Thoracic aorta (tissue), 2 donors: ENCODE measurements around the gene MRM3. TPM values are rescaled to one million over a fixed set of nuclear protein-coding genes. Genes with fewer than 3 reads are reported as not detected.
"Not testable (repeated sequence)": the region's sequence is repeated elsewhere in the genome, so short reads cannot be mapped to it uniquely, and the experiment has no call there.

Experiments
- ATAC-seq: fragments of 150-250 bp; one replicate; pipeline ENCODE4 v1.8.0; 2017; ENCODE audit warnings: low read depth; ENCODE audit not compliant: insufficient number of reproducible peaks, low FRiP score
- DNase-seq: peaks from one replicate; pipeline ENCODE4 v3.0.0-alpha.2; 2020; ENCODE audit warnings: low spot score
- H3K27ac ChIP-seq, 2 donors: fragments of 200-600 bp; sonication (generic); 1 replicate in 1 of 2; 2 replicates in 1 of 2; pipeline ENCODE4 v1.5.1; 2016; ENCODE audit warnings: mild to moderate bottlenecking in 2 of 2, moderate library complexity in 2 of 2
- H3K27me3 ChIP-seq: fragments of 200-600 bp; sonication (generic); replicated peaks from 2 replicates; pipeline ENCODE4 v1.6.0; 2016; ENCODE audit warnings: mild to moderate bottlenecking; ENCODE audit not compliant: insufficient read depth
- H3K36me3 ChIP-seq: fragments of 200-600 bp; sonication (generic); one replicate; pipeline ENCODE4 v1.5.1; 2016
- H3K4me1 ChIP-seq, 2 donors: fragments of 200-600 bp; sonication (generic); 1 replicate in 1 of 2; 2 replicates in 1 of 2; pipeline versions ENCODE4 v1.5.1 to v1.6.0; 2016; ENCODE audit warnings: low read depth in 2 of 2, mild to moderate bottlenecking in 1 of 2; ENCODE audit not compliant: control insufficient read depth in 1 of 2
- H3K4me3 ChIP-seq: fragments of 200-600 bp; sonication (generic); 2 replicates; pipeline ENCODE4 v1.5.1; 2016; ENCODE audit warnings: mild to moderate bottlenecking
- H3K9me3 ChIP-seq: fragments of 200-600 bp; sonication (generic); 2 replicates; pipeline ENCODE4 v1.5.1; 2016
- total RNA-seq, 2 donors: library from RNA; depleted of rRNA; stranded (reverse); fragments of >200 nt; gene quantifications; one replicate each; pipeline versions ENCODE4 v1.1.0 to v1.2.3, GENCODE V29; 2016
- TF ChIP-seq, protein P1 (sequence below): fragments of 200-600 bp; sonication (generic); IDR thresholded peaks from one replicate; pipeline ENCODE4 v1.5.1; 2019; ENCODE audit warnings: antibody characterized with exemption

MRM3 gene
- total RNA-seq, 2 donors from 2014 or later, result 5.7 to 10.5 TPM

GRCh38 chr17:752002-752619 lies 30.0 kb upstream of the MRM3 start, which contains the start of gene GEMIN4:
GEMIN4 (minus strand) TSS chr17:752264; CDS start chr17:752142, 122 bp downstream.
- peak; percentile 70 for DNase-seq

DNA sequence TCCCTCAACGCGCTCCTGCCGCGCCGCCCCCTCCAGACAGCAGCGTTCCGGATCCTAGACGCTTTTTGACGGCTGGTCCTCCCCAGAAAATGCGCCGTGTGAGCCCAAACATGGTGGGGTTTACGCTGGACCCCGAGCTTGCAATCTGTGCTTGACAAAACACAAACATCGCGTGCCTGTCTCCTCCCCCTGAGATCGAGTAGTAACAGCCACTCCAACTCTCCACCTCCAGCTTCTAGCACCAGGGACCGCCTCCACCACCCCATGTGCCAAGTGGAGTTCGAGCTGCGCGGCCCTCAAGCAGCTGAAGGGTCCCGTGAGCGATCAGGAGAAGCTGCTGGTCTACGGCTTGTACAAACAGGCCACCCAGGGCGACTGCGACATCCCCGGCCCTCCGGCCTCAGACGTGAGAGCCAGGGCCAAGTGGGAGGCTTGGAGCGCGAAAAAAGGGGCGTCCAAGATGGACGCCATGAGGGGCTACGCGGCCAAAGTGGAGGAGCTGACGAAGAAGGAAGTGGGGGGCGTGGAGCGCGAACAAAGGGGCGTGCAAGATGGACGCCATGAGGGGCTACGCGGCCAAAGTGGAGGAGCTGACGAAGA lies 29.4 kb upstream of the MRM3 start:
- DNase-seq, result peak; percentile 46
- Histone ChIP-seq H3K27ac (peak overlapping the region; percentile 90 to 93), H3K4me1 (peaks cover 10 to 32% of the 10 kb centered on the region in 2 donors), H3K9me3 (no peaks in the 10 kb centered on the region), H3K27me3 (no peaks in the 10 kb centered on the region), H3K4me3 (peak overlapping the region; percentile 79), H3K36me3 (no peaks in the 10 kb centered on the region)
- TF ChIP-seq, protein P1, sequence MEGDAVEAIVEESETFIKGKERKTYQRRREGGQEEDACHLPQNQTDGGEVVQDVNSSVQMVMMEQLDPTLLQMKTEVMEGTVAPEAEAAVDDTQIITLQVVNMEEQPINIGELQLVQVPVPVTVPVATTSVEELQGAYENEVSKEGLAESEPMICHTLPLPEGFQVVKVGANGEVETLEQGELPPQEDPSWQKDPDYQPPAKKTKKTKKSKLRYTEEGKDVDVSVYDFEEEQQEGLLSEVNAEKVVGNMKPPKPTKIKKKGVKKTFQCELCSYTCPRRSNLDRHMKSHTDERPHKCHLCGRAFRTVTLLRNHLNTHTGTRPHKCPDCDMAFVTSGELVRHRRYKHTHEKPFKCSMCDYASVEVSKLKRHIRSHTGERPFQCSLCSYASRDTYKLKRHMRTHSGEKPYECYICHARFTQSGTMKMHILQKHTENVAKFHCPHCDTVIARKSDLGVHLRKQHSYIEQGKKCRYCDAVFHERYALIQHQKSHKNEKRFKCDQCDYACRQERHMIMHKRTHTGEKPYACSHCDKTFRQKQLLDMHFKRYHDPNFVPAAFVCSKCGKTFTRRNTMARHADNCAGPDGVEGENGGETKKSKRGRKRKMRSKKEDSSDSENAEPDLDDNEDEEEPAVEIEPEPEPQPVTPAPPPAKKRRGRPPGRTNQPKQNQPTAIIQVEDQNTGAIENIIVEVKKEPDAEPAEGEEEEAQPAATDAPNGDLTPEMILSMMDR, result no peak
- ATAC-seq, result peak; percentile 46

More at GRCh38 chr17:752002-752619, 30.0 kb upstream of the MRM3 start, which contains the start of gene GEMIN4:
- ATAC-seq, result peak; percentile 87
- peaks cover 4% of the 10 kb centered on the region for H3K36me3 ChIP-seq
- no peaks in the 10 kb centered on the region for H3K27me3 ChIP-seq
- peaks cover 10 to 32% of the 10 kb centered on the region in 2 donors for H3K4me1 ChIP-seq
- H3K27ac ChIP-seq, result peak within 1 kb of the TSS; percentile 90 to 93
- TF ChIP-seq, protein P1, result peak; percentile 87
- H3K9me3 ChIP-seq, result no peaks in the 10 kb centered on the region
- H3K4me3 ChIP-seq, result peak within 1 kb of the TSS; percentile 79

GRCh38 chr17:753418-753817 lies 28.7 kb upstream of the MRM3 start:
- Histone ChIP-seq H3K9me3 (no peaks in the 10 kb centered on the region), H3K27me3 (no peaks in the 10 kb centered on the region), H3K27ac (peak overlapping the region; percentile 58 to 93), H3K36me3 (no peaks in the 10 kb centered on the region), H3K4me1 (peaks cover 10 to 32% of the 10 kb centered on the region in 2 donors), H3K4me3 (no peak overlapping the region)
- DNase-seq (no peak), ATAC-seq (no peak)
- TF ChIP-seq, protein P1, result no peak

GRCh38 chr17:755319-755961 lies 26.7 kb upstream of the MRM3 start:
- DNase-seq, H3K27me3 ChIP-seq, H3K9me3 ChIP-seq, ATAC-seq: not testable (repeated sequence)
- H3K36me3 ChIP-seq, result peaks cover 14% of the 10 kb centered on the region
- H3K4me3 ChIP-seq, result peak overlapping the region; percentile 28
- H3K27ac ChIP-seq, result peak overlapping the region; percentile 61 to 73
- H3K4me1 ChIP-seq, result peaks cover 10 to 24% of the 10 kb centered on the region in 2 donors

DNA sequence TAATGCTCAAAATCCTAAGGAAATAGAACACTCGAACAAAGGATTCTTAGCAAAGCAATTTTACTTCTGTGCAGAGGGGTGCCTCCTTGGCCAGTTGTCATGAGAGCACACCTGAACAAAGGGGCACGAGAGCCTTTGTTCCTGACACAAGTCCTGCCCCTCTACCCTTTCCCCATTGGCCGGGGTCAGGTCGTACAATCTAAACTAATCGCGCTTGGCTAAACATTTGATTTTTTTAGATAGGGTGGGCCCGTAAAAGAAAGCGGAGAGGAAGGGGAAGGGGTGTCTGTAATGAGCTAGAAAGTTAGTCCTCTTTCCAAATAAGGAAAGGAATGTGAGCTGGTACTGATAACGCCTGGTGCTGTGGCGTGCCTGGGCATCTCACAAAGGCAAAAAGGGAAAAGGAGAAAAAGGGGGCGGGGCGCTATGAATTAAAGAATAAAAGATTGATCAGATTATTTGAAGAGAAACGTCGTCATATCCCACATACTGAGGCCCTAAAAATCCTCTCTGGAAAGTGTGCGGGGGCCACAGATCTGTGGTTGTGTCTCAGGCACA lies 26.1 kb upstream of the MRM3 start:
- DNase-seq, H3K27me3 ChIP-seq, ATAC-seq, H3K9me3 ChIP-seq: not testable (repeated sequence)
- peak overlapping the region; percentile 61 to 73 for H3K27ac ChIP-seq
- peaks cover 14% of the 10 kb centered on the region for H3K36me3 ChIP-seq
- H3K4me3 ChIP-seq, result peak overlapping the region; percentile 28
- peaks cover 4 to 17% of the 10 kb centered on the region in 2 donors for H3K4me1 ChIP-seq

DNA sequence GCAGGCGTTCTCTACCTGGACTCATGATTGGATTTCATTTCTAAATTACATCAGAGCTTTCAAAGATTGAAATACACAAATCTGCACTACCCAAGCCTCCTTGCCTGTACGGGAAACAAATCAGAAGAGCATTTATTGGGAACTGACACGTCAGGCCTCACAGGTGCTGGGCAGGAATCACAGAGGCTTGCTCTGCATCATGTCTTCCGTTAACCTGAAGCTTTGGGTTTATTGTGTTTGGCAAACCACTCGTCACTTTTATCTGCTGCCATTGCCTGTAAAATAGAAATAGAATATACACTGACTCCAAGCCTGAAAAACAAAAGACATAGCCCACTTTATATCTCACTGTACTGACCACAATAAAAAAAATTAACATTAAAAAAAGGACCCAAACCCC lies 22.2 kb upstream of the MRM3 start:
- no peak for DNase-seq
- H3K27ac ChIP-seq, result no peak overlapping the region
- no peaks in the 10 kb centered on the region for H3K27me3 ChIP-seq
- H3K36me3 ChIP-seq, result peaks cover 28% of the 10 kb centered on the region
- no peaks in the 10 kb centered on the region for H3K9me3 ChIP-seq
- no peak overlapping the region for H3K4me3 ChIP-seq
- ATAC-seq, result no peak
- H3K4me1 ChIP-seq, result peaks cover 0 to 11% of the 10 kb centered on the region in 2 donors
- TF ChIP-seq, protein P1, result no peak
